ENCODE measurements around the gene NOC2L.

DNA sequence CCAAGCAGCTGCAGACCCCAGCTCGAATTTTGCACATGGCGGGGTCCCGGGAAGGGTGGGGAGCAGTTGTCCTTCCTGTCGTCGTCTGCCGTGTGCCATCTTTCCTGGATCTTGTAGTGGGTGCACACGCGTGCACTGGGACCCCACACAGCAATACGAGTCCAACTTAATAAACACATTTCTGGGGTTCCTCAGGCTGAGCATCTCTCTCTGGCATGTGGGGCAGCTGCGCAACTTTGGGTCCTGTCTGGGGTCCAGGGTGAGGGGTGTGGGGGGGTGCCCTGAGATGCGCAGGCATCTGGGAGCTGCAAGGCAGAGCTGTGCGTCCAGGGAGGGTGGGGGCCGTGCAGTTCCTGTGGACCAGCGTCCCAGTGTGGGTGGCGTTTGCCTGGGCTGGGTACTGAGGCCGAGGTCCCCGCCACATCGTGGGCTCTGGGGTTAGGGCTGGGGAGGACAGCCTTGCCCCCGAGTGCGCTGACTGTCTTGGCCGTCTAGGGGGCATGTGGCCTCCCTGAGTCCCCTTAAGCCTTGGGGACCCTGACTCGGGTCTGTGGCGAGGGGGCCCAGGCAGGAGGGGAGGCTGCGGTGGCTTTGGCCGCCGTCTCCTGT, 6.6 kb upstream of the NOC2L start:
- TF ChIP-seq POLR2A (IDR thresholded peaks at IDR 0.05), result no peak
- TF ChIP-seq CTCF (IDR thresholded peaks at IDR 0.05 in 4 of 5, conservative IDR thresholded peaks at IDR 0.05 in 1 of 5), result no peak

Data from gastrocnemius medialis (tissue), 4 donors.